Esophagus muscularis mucosa (tissue), 3 donors: Measurements from ENCODE around the gene OSBPL2.

Experiments used
- CTCF ChIP-seq, 3 experiments: fragments of 200-600 bp in 2 of 3; fragments of 450-650 bp in 1 of 3; sonication (generic) in 2 of 3; IDR thresholded peaks; one replicate each; pipeline ENCODE4 v1.5.1; 2017 to 2019; ENCODE audit warnings: antibody characterized with exemption in 3 of 3, mild to moderate bottlenecking in 2 of 3, moderate library complexity in 1 of 3
- POLR2A ChIP-seq: fragments of 450-650 bp; IDR thresholded peaks from one replicate; pipeline ENCODE4 v1.6.1; 2017; ENCODE audit warnings: antibody characterized with exemption, moderate library complexity, mild to moderate bottlenecking, low read depth
- POLR2AphosphoS5 ChIP-seq, 2 donors: sonication (generic); formaldehyde crosslinking; IDR thresholded peaks; one replicate each; pipeline ENCODE4 v1.6.1; 2017; ENCODE audit warnings: antibody characterized with exemption in 2 of 2

- TF ChIP-seq POLR2A (no peak), CTCF (IDR thresholded peaks at IDR 0.05) (no peak), POLR2AphosphoS5 (IDR thresholded peaks at IDR 0.05) (no peak)
Measured at GRCh38 chr20:62265365-62265764, 27.0 kb downstream of the OSBPL2 start.
